PFSK-1 (cell line): Measurements from ENCODE around the gene NCOA3.

ENCODE experiments used
- FOXP2 ChIP-seq: optimal IDR thresholded peaks from 2 replicates; pipeline ENCODE3; 2011; ENCODE audit warnings: borderline replicate concordance, control low read depth, inconsistent platforms; ENCODE audit not compliant: insufficient read depth; ENCODE audit errors: extremely low read length, extremely low read depth
- POLR2AphosphoS5 ChIP-seq: IDR thresholded peaks from 2 replicates; pipeline ENCODE4 v1.6.1; 2012; ENCODE audit warnings: low read depth, mild to moderate bottlenecking, control low read depth, low read length, moderate library complexity
- REST ChIP-seq, 2 experiments: IDR thresholded peaks; 2 replicates each; pipeline versions ENCODE4 v1.6.1 to v1.8.0; 2011 to 2012; ENCODE audit warnings: low read depth in 2 of 2, low read length in 2 of 2, control low read depth in 1 of 2, inconsistent platforms in 1 of 2, mild to moderate bottlenecking in 1 of 2, moderate library complexity in 1 of 2; ENCODE audit not compliant: insufficient read depth in 1 of 2
- SIN3A ChIP-seq: IDR thresholded peaks from 2 replicates; pipeline ENCODE4 v1.6.1; 2012; ENCODE audit warnings: mild to moderate bottlenecking, low read length, moderate library complexity, borderline replicate concordance; ENCODE audit not compliant: insufficient read depth
- TAF1 ChIP-seq: IDR thresholded peaks from 2 replicates; pipeline ENCODE4 v1.6.1; 2012; ENCODE audit warnings: low read length, control low read depth, borderline replicate concordance; ENCODE audit not compliant: insufficient read depth

The NCOA3 gene

GRCh38 chr20:47642118-47642517 lies 140.4 kb downstream of the NCOA3 start:
- no peak for TF ChIP-seq POLR2AphosphoS5
- TF ChIP-seq SIN3A = no peak
- no peak for TF ChIP-seq REST (IDR thresholded peaks at IDR 0.05; ENCODE audit: insufficient read depth in 1 of 2, low read depth in 2 of 2, low read length in 2 of 2)
- no peak for TF ChIP-seq TAF1
- TF ChIP-seq FOXP2 = no peak

GRCh38 chr20:47642624-47643023 lies 140.9 kb downstream of the NCOA3 start:
- TF ChIP-seq POLR2AphosphoS5 = no peak
- no peak for TF ChIP-seq REST (IDR thresholded peaks at IDR 0.05; ENCODE audit: insufficient read depth in 1 of 2, low read depth in 2 of 2, low read length in 2 of 2)
- TF ChIP-seq FOXP2 = no peak
- TF ChIP-seq TAF1 = no peak
- no peak for TF ChIP-seq SIN3A

GRCh38 chr20:47645632-47646031 lies 143.9 kb downstream of the NCOA3 start:
- TF ChIP-seq POLR2AphosphoS5 = no peak
- TF ChIP-seq REST (IDR thresholded peaks at IDR 0.05; ENCODE audit: insufficient read depth in 1 of 2, low read depth in 2 of 2, low read length in 2 of 2) = no peak
- TF ChIP-seq FOXP2 = no peak
- no peak for TF ChIP-seq TAF1
- no peak for TF ChIP-seq SIN3A

- TF ChIP-seq POLR2AphosphoS5 (no peak), REST (IDR thresholded peaks at IDR 0.05; ENCODE audit: insufficient read depth in 1 of 2, low read depth in 2 of 2, low read length in 2 of 2) (no peak), TAF1 (no peak), SIN3A (no peak), FOXP2 (no peak)
Observed at GRCh38 chr20:47647994-47648393, 146.3 kb downstream of the NCOA3 start.

- TF ChIP-seq SIN3A = no peak
- no peak for TF ChIP-seq FOXP2
- TF ChIP-seq TAF1 = no peak
- no peak for TF ChIP-seq POLR2AphosphoS5
- TF ChIP-seq REST (IDR thresholded peaks at IDR 0.05; ENCODE audit: insufficient read depth in 1 of 2, low read depth in 2 of 2, low read length in 2 of 2) = no peak
Observed at GRCh38 chr20:47648943-47649342, 147.3 kb downstream of the NCOA3 start.
